DND-41 (cell line): ENCODE measurements around the gene ANXA2.

Experiments
- EZH2 ChIP-seq: IDR thresholded peaks from 3 replicates; pipeline ENCODE4 v1.6.1; 2012; ENCODE audit warnings: borderline replicate concordance, low read depth, mild to moderate bottlenecking, moderate library complexity, low read length, inconsistent platforms; ENCODE audit not compliant: severe bottlenecking
- TF ChIP-seq, protein P1 (sequence below): IDR thresholded peaks from 2 replicates; pipeline ENCODE4 v1.5.1; 2012; ENCODE audit warnings: borderline replicate concordance, low read length, moderate library complexity, mild to moderate bottlenecking; ENCODE audit not compliant: poor library complexity, severe bottlenecking; ENCODE audit errors: extremely low read depth

DNA sequence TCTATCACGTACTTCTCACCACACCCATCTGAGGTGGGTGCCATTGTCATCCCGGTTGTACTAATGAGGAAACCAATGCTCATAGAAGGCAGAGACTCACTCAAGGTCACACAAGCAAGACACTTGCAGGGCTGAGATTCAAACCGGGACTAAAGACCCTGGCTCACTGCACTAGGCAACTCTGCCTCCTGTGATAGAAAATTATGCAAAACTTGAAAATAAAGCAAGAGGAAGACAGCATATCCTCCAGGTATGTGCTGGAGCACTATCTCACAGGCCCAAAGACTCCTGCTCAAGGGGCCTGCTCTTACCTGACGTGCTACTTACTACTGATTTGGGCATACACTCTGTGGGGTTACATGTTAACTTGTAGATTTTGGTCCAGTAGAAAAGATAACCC lies 25.6 kb downstream of the ANXA2 start:
- TF ChIP-seq, protein P1, sequence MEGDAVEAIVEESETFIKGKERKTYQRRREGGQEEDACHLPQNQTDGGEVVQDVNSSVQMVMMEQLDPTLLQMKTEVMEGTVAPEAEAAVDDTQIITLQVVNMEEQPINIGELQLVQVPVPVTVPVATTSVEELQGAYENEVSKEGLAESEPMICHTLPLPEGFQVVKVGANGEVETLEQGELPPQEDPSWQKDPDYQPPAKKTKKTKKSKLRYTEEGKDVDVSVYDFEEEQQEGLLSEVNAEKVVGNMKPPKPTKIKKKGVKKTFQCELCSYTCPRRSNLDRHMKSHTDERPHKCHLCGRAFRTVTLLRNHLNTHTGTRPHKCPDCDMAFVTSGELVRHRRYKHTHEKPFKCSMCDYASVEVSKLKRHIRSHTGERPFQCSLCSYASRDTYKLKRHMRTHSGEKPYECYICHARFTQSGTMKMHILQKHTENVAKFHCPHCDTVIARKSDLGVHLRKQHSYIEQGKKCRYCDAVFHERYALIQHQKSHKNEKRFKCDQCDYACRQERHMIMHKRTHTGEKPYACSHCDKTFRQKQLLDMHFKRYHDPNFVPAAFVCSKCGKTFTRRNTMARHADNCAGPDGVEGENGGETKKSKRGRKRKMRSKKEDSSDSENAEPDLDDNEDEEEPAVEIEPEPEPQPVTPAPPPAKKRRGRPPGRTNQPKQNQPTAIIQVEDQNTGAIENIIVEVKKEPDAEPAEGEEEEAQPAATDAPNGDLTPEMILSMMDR, result no peak
- TF ChIP-seq EZH2, result no peak
